ENCODE data around the gene CBFA2T2. TPM values are rescaled to one million over a fixed set of nuclear protein-coding genes. Genes with fewer than 3 reads are reported as not detected.
"Not testable (repeated sequence)": the region's sequence is repeated elsewhere in the genome, so short reads cannot be mapped to it uniquely, and the experiment has no call there.

CBFA2T2 gene
- polyA plus RNA-seq, 5 donors, result 34.1 to 48.8 (median 40.5) TPM

DNA sequence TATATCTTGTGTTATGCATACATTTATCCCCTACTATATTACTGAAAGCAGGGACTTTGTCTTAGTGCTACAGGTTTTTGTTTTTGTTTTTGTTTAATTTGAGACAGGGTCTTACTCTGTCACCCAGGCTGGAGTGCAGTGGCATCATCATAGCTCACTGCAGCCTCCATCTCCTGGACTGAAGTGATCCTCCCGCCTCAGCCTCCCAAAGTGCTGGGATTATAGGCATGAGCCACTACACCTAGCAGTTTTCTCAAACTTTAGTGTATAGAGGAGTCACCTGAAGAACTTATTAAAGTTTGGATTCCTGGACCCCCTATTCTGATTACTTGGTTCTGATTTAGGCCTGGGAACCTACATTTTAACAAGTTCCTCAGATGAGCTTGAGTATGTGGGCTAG is 51.9 kb downstream of the CBFA2T2 start:
- no peak for DNase-seq

DNA sequence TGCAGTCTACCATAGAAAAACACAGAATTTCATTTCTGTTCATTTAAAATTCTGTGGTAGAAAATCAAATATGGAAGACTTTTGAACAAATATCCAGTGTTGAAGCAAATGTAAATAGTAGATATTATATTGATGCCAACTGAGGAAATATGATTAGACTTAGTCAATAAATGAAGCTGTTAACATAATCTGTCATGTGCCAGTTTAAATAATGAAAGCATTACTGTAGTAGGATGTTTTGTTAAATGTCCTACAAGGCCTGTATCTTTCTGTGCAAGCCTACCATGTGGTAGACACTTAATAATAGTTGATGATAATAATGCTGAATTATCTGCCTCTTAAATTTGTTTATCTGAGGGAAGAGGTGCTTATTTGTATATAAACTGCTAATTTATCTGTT is 55.9 kb downstream of the CBFA2T2 start:
- no peak for DNase-seq

DNA sequence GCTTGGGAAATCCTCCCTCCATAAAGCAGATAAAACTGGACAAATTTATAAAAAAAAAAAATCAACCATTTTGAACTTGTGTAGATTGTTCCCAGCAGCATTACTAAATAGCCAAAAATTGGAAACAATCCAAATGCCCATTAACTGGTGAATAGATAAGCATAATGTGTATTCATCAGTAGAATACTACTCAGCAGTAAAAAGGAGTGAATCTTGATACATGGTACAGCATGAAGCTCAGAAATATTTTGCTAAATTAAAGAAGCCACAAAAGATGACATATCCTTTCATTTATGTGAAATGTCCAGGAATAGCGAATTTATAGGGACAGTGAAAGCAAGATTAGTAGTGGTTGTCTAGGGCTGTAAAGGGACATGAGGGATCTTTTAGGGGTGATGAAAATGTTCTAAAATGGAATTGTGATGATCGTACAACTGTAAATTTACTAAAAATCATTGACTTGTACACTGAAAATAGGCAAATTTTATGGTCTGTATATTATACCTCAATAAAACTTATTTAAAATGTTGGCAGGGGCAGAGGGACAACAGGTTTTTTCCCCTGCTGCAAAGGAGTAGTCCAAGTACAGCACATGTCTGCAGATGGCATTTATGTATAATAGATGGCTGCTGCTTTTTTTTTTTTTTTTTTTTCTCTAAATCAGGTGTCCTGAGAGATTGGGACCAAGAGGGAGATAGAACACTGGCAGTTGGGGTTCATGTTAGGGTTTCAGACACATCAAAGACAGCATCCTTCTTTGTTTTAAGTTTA is 59.5 kb downstream of the CBFA2T2 start:
- no peak for DNase-seq

DNA sequence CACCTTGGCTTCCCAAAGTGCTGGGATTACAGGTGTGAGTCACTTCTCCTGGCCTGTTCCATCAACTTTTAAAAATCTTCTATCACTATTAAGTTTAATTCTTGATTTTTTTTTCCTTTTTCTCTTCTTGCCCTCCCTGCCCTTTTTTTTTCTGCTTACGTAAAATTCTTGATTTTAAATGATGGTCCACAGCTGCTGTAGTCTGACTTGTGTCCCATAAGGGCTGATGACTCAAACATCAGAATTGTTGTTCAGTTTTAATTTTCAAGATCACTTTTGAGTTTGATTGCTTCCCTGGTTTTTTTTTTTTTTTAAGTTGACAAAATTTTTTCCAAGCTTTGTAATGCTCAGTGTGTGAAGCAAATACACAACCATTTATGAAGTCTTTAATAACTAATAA is 61.9 kb downstream of the CBFA2T2 start:
- DNase-seq, result no peak

DNA sequence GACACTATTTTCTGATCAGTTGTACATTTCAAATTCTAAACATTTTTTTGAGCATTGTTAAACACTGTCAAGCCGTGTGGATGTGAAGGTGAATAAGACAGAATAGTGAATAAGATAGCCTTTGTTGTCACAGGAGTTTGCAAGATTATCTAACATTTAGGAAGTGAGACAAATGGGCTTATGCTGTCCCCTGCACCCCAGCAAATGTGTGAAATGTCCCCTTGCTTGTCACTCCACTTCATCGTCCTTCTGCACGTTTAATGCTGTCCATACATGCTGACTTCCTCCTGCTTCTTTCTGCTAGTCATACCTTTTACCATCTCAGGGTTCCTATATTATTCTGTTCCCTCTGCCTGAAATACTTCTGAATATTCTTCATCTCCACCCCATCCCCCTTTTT is 62.6 kb downstream of the CBFA2T2 start:
- DNase-seq, result no peak

DNA sequence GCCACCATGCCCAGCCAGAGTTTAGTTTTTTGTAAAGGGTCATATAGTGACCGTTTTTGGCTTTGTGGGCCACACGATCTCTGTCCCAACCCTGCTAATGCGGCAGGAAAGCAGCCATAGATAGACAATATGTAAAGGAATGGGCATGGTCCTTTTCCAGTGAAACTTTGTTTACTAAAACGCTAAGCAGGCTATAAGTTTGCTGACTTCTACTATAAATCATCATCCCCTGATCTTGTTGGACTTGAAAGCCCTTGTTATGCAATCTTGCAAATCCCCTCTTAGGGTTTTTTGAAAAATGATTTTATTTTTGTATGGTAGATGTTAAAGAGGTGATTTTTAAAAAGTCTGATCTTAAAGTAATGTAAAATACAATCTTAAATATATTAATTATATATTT is 63.6 kb downstream of the CBFA2T2 start:
- no peak for DNase-seq

DNA sequence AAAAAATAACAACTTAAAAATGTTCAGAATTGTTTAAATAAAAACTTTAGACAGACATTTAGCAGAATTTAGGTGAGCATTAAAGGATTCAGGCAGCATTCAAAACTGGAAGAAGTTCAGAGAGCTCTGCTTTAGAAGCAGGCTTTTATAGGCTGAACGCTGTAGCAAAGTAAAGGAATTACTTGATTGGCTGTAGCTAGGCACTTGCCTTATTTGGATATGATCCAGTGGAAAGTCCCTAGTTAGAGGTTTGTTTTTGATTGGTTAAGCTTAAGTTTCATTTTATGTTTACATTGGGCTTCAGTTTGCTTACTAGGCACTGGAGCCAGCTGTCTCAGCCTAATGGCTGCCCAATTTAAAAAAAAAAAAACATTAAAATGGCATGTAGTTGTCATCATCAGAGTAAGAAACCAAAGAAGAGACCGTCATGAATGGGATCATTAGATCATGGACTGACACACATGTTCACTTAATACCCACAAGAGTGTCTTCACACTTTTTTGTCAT is 65.1 kb downstream of the CBFA2T2 start:
- peak; percentile 77 to 87 for DNase-seq

DNA sequence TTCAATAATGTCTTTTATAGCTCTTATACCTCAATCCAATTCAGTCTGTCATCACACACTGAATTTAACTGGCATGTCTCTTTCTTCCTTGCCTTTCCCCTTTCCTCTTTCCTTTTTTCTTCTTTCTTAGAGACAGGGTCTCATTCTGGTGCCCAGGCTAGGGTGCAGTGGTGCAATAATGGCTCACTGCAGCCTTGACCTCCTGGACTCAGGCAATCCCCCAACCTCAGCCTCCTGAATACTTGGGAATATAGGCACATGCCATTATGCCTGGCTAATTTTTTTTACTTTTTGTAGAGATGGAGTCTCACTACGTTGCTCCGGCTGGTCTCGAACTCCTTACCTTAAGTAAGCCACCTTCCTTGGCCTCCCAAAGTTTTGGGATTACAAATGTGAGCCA is 65.9 kb downstream of the CBFA2T2 start:
- DNase-seq, result no peak

DNA sequence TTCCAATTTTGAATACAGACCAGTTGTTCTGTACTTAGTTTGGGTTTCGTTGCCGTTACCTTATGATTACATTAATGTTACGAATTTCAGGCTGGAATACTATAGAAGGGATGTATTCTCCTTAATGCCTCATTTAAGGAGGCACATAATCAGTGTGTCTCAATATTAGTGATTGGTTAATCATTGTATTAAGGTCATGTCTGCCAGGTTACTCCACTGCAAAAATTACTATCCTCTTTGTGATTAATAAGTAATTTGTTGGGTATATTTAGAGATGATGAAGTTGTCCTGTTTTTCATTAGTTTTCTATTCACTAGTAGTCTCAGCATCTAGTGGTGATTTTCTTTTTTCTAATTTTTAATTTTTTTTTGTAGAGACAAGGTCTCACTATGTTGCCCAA is 66.3 kb downstream of the CBFA2T2 start:
- DNase-seq, result no peak

DNA sequence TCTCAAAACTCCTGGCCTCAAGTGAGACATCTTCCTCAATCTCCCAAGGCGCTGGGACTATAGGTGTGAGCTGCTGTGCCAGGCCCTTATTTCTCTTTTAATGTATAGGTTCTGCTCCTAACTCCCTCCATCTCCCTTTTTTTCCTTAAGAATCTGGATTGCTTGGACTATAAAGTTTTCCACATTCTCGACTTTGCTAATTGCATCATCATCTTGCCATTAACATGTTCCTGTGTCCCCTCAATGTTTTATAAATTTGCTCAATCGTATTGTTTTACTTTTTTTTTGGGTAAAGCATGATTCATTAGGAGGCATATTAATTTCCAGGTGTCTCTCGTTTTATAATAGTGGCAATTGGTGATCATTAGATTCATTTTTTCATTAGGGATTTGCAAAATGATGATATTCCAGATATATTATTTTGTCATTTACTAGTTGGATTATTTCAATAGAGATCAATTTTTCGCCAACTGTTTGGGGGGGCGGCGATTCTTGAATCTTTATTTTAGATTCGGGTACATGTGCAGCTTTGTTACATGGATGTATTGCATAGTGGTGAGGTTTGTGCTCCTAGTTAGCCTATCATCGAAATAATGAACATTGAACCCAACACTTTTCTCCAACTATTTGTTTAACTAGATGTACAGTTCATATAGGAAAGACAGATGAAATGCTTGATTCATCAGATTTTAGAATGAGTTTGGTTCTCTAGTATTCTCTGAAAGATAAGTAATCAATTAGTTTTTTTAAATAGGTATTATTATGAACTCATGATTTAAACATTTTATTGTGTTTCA is 68.7 kb downstream of the CBFA2T2 start:
- no peak for DNase-seq

DNA sequence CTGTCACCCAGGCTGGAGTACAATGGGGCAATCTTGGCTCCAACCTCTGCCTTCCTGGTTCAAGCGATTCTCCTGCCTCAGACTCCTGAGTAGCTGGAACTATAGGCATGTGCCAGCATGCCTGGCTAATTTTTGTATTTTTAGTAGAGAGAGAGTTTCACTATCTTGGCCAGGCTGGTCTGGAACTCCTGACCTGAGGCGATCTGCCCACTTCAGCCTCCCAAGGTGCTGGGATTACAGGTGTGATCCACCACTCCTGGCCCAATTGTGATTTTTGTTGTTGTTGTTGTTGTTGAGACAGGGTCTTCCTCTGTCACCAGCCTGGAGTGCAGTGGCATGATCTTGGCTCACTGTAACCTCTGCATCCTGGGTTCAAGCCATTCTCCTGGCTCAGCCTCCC is 69.3 kb downstream of the CBFA2T2 start:
- DNase-seq, result no peak

DNA sequence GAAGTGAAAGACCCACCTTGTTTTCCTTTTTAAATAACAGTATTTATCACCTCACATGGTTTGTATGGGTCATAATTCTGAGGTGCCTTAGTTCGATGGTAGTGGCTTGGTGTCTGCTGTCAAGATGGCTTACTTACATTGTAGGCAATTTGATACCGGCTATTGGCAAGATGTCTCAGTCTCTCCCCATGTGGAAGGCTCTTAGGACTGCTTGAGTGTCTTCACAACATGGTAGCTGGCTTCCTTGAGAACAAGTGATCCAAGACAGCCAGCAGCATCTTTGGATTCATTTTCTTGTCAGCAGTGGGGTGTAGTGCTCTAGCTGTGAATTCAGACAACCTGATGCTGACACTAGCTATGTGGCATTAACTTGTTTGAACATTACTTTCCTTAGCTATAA is 70.1 kb downstream of the CBFA2T2 start:
- DNase-seq, result no peak

DNA sequence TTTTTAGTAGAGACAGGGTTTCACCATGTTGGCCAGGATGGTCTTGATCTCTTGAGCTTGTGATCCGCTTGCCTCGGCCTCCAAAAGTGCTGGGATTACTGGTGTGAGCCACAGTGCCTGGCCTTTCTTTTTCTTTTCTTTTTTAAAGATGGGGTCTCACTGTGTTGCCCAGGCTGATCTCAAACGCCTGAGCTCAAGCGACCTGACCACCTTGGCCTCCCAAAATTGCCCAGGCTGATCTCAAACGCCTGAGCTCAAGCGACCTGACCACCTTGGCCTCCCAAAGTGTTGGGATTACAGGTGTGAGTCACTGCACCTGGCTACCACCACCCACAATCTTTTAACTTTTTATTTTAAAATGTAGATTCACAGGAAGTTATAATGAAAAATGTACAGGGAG is 71.2 kb downstream of the CBFA2T2 start:
- DNase-seq, result not testable (repeated sequence)

DNA sequence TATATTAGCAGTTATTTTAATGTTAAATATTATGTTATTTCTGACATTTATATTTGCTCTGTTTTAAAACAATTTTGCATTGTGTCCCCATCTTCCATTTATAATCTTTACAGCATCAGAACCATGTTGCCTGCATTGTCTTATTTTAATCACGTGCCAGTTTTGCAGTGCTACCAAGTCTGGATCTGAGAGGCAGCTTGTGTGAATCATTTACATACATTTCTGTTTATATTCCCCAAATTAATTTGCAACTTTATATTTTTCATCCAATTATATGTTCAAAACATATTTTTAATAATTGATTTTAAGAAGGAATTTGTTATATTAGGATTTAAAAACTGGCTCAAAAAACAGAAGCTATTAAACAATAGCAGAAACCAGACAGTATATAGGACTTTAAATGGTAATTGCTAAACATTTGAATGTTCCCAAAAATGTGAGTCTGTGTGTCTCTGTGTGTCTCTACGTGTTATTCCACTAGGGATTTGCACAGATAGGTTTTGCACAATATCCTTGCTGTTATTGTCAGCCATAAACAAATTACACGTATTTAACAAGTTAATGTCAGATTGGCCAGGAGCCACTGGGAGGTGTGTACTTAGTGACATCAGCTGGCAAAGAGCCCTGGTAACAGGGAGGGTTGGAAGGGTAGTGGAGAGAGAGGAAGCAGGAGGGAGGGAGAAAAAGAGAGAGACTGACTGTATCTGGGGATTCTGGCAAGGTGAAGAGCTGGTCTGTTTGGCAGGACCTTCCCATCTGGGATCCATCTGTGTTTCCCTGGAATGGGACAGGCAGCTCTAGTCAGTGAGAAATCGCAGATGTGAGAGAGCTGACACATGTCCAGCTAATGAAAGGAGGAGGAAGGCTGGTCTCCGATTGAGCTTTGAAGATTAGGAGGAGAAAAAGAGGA is 72.1 kb downstream of the CBFA2T2 start:
- DNase-seq, result peak; percentile 84 to 85

DNA sequence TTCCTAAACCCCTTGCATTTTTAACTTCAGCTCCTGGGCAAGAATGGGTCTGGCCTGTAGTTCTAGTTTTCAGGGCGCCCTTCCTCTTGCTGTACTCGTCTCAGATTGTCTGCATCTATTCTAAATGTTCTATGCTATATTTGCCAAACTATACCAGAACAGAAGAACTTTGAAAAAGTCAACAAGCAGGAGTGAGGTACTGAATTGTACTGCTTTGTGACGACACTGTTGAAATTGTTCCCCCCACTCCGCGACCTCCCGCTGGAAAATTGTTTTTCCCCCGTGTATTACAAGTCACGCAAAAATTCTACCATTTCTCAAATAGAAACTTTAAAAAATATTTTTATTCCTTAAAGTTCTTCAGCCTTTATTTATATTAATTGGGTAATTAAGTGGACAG is 73.9 kb downstream of the CBFA2T2 start:
- no peak for DNase-seq

DNA sequence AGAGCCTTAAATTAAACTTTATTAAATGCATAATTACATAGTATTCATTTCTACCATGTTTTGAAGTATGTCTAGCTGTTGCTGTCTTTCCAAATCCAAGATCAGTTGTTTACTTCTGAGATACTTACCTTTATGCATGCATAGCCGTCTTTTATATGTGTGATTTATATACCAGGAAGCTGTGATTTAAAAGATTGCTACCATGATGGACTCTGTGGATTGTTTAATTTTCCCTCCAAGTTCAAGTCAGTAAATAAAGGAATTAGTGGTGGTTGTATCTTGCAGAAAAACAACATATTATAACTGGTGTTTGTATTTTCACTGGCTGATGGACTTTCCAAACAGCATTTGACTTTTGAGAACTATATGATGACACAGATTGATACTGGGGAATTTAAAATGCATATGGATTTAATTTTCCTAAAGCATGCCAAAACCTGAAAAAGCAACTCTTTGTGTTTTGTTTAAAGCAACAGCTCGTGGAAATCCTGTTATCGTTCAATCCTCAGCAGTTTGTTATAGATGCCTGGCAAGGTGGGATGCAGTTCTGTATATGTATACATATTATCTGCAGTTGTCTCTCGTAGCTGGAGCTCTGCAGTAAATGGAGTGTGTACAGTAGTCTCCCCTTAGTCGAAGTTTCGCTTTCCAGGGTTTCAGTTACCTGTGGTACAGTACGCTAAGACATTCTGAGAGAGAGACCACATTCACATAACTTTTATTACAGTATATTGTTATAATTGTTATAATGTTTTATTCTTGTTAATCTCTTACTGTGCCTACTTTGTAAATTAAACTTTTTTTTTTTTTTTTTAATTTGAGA is 77.1 kb downstream of the CBFA2T2 start:
- DNase-seq, result no peak

DNA sequence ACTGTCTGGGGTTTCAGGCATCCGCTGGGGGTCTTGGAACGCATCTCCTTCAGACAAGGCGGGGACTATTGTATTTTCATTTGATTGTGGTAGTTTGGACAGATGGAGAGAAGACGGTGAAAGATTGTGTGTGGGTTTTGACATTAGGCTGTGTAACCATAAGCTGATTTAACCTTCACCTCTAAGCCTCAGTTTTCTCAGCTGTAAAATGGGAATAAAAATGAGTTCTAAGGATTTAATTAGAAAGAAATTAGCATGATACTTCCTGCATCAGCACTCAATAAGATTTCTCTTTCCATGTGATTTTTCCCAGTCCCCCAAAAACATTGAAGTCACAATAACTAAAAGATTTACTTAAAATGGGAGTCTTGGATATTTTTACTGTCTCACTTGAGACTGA is 78.1 kb downstream of the CBFA2T2 start:
- DNase-seq, result no peak

DNA sequence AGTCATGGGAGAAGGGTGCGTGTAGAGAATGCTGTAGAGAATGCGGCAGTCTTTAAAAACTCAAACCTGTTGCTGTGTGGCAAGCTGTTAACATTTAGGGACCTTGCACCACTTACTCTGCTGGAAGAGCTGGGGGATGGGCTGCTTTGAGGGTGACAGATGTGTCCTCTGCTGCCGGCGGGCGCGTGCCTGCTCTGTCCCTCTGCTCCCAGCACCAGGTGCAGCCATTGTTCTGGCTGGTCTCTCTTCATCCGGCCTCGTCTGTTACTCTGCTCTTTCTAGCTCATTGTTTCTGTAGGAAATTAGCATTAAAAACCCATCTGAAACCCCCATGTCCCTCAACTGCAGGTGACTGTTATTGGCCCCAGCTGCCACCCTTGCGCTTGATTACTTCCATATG is 78.5 kb downstream of the CBFA2T2 start:
- peak in 1 of 2 donors; percentile 40 for DNase-seq

DNA sequence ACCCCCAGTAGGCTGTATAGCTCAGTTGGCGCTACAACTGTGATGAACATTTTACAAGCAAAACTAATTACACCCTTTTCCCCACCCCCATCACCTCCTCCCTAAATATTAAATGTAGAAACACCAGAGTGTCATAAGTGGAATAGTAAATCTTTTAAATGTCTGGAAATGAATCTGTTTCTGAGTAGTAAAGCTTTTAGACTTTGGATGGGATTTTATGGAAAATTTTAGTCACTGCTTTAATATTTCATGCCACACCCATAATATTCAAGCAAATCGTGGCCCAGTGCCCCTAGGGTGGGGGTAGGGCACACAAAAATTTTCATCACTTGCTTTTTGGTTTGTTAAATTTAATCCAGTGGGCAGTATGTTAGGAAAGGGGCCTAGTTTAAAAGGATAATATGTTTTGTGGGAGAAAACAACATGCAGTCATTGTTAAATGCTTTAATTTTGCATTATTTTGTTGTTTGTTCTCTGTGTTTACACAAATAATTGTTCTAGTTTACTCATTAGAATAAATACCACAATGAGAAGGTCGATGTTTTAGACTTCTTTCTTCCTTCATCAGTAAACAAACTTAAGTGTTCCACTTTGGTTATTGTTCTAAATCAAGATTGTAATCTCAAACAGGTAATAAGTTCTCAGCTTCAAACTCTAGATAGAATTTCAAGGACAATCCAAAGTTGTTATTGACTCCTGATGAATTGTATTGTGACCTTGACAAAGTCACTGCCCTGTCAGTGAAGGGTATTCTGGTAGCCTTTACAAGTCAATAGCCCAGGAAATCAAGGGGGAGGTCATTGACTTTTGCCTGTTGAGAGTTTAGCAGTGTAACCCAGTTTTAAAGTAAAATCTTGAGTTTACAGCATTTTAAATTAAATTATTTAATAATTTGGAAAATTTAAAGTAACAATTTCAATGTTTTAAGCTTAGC is 79.2 kb downstream of the CBFA2T2 start:
- DNase-seq, result peak in 1 of 2 donors; percentile 22

DNA sequence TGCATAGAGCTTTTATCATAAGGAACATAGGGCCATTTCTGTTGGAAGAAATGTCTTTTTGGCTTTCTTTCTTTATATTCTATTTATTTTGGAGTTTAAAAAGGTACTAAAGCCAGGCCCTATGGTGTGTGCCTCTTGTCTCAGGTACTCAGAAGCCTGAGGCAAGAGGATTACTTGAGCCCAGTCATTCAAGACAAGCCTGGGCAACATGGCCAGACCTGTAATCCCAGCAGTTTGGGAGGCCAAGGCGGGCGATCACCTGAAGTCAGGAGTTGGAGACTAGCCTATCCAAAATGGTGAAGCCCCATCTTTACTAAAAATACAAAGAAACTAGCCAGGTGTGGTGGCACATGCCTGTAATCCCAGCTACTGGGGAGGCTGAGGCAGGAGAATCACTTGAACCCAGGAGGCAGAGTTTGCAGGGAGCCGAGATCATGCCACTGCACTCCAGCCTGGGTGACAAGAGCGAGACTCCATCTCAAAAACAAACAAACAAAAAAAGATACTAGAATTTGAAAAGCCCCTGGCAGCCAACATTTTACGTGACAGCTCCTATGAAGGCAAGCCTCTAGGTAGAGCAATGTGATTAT is 80.0 kb downstream of the CBFA2T2 start:
- no peak for DNase-seq
